Fibroblast of villous mesenchyme (primary cell): ENCODE results near the gene RFX6. TPM values are rescaled to one million over a fixed set of nuclear protein-coding genes. Genes with fewer than 3 reads are reported as not detected.

ENCODE experiments used
- DNase-seq: peaks from one replicate; pipeline ENCODE4 v3.0.0-alpha.2; 2010; ENCODE audit warnings: low read depth
- H3K4me3 ChIP-seq: 2 replicates; pipeline ENCODE4 v1.5.1; 2011; ENCODE audit warnings: low read depth, mild to moderate bottlenecking, low read length
- CTCF ChIP-seq: IDR thresholded peaks from 2 replicates; pipeline ENCODE4 v1.5.1; 2012; ENCODE audit warnings: low read depth, mild to moderate bottlenecking, low read length; ENCODE audit not compliant: insufficient read depth
- total RNA-seq: library from RNA; depleted of rRNA; stranded (reverse); fragments of >200 nt; gene quantifications from 2 replicates; pipeline ENCODE4 v1.2.3, GENCODE V29; 2012

The RFX6 gene
- total RNA-seq, 1 donor: not detected

DNA sequence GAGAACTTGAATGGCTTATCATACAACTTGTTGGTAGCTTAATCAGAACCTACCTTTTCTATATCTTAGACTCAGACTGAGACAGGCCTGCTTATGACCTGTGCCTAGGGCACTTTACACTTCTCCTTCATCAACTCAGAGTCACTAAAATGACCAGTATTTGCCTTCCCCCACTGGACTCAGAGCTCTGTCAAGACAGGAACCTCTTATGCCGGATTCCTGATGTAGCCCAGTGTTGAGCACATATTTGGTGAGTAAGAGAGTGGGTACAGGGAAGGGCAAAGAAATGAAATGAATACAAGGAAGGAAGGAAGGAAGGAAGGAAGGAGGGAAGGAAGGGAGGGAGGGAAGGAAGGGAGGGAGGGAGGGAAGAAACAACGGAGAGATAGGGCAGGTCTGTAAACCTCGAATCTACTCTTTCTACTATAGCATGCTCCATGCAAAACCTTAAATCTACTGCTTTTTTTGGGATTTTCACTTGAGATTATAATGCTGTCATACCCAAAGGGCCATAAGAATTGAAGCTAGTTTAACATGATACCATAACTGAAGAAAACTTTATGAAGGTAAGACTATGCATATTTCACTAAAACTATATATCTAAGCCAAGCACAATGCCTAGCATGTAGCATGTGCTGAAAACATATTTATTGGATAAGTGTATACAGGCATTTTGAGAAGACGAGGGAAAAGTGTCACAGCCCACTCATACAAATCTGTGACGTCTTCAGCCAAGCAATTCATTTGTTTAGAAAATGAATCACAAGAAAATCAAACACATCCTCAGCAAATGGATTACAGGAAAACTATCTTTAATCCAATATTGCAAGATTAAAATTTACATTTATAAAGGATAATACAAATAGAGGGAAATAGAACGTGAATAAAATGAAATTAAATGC is 89.9 kb downstream of the RFX6 start:
- TF ChIP-seq CTCF: no peak
- no peak for DNase-seq
- no peak overlapping the region for H3K4me3 ChIP-seq

- peak; percentile 47 for DNase-seq
- H3K4me3 ChIP-seq: no peak overlapping the region
- TF ChIP-seq CTCF: peak; percentile 80
Observed at GRCh38 chr6:116969211-116969863, 92.3 kb downstream of the RFX6 start.

DNA sequence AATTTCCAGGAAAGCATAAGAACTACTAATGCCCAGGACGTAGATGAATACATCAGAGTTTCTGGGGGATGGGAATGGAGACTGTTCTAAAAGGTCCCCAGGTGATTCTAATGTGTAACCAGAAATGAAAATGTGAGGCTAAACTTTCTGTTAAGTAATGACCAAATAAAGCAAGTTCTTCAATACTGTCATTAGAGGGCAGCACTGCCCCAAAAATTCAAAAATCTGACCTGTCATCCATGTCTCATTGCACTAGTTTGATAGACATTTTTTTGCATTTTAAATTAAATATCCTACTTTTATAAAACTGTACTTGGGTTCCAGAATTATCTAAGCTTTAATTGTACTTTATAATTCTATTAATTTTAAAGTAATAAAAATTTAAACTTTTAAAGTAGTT is 94.9 kb downstream of the RFX6 start:
- DNase-seq: peak; percentile 28
- TF ChIP-seq CTCF: peak; percentile 57
- no peak overlapping the region for H3K4me3 ChIP-seq

- no peak for DNase-seq
- no peak for TF ChIP-seq CTCF
- no peak overlapping the region for H3K4me3 ChIP-seq
Observed at GRCh38 chr6:116973976-116974375, 96.9 kb downstream of the RFX6 start.

DNA sequence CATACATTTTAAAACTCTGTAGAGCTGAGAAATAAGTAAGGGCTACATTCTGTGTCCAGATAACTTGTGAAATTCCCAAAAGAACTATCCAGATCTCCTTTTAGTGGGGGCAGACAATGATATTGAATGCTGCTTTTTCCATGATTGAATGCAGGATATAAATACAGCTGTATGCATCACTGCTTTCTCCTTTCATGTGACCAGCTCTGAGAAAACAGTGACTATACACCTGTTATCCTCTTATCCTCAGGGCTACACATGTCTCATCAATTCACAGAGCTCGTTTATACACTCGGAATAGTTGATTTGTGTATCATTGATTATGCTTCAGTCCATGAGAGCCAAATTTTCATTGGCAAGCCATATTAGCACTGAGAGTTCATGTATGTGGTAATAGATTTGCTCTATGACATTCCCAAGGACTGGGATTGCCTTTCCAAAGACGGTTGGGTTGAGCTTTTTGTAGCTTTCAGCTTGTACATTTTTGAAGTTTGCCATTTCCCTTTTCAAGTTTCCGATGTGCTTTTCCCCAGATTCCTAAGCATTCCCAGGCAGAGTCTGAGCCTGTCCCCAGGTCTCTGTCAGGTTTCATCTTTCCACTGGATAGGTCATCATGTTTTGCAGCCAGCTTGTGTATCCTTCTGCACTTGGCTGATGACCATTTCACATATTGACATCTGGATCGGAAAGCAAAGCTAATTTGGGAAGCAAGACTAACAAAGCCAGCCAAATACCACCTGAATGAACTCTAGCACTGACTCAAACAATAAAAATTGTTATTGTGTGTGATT is 97.7 kb downstream of the RFX6 start:
- TF ChIP-seq CTCF: no peak
- H3K4me3 ChIP-seq: no peak overlapping the region
- DNase-seq: no peak

- TF ChIP-seq CTCF: no peak
- DNase-seq: no peak
- no peak overlapping the region for H3K4me3 ChIP-seq
Observed at GRCh38 chr6:116975600-116975999, 98.6 kb downstream of the RFX6 start.
